HG03103 (cell line): ENCODE results near the gene TUBB4A.

ENCODE experiments used
- ATAC-seq: cut with Tn5 transposase; IDR thresholded peaks from one replicate; pipeline ENCODE4 v1.9.1; 2021; ENCODE audit warnings: low read depth; ENCODE audit not compliant: unreplicated experiment

Gene TUBB4A

DNA sequence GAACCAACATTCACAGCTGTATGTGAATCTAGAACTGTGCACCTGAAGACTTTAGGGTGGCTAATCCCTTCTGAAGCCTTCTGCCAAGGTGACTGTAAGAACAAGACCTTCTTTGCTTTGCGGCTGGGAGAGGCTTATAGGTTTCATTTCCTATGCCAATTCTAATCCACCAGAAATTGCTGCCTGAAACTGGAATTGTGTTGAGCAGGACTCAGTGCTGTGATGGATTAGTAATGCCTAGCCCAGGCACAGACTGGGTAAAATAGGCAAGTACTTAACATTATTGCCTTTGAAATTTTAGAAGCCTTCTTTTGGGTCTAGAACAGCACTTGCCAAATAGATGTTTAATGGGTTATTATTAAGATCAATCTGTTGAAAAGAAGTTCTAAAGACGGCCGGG, 54.1 kb downstream of the TUBB4A start:
- ATAC-seq, result no peak

DNA sequence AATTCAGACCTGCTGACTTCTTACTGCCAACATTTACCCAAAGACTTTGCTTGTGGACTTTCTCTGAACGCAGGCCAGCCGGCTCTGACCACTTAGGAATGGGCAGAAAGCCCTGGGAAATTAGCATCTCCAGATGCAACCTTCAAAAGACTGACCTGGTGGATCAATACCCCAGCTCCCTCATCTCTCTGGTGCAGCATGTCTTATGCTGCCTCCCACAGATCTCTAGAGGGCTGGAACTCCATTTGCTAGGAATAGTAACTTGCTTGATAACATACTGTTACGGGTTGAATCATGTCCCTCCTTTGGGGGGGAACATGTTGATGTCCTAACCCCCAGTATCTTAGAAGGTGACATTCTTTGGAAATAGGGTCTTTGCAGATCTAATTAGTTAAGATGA, 55.7 kb downstream of the TUBB4A start:
- ATAC-seq, result no peak
